ENCODE results near the gene PLXDC1.

DNA sequence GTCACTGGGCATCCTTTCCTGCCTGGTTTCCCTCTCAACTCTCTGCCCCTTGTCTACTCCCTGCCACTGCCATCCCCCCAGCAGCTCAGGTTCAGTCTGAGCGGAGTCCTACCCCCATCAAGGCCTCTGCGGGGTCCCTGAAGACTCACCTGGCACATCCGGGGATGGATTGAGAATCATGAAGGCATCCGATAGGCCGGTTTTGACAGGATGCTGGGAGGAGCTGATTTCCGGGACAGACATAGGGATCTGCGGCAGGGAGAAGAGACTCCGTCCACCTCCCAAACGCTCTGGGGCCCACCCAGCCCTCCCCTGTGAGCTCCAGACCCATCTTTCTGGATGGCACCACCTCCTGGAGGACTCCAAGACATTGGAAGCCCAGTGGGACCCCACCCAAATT lies 45.7 kb downstream of the PLXDC1 start:
- TF ChIP-seq CTCF (IDR thresholded peaks at IDR 0.05) (no peak), POLR2A (IDR thresholded peaks at IDR 0.05) (no peak)

All from uterus (tissue), 2 donors.